ENCODE measurements around the gene UNC50.

GRCh38 chr2:98647636-98648035 lies 39.2 kb downstream of the UNC50 start:
- TF ChIP-seq CTCF (IDR thresholded peaks at IDR 0.05) (no peak), POLR2A (IDR thresholded peaks at IDR 0.05) (no peak)
